DMS 273 treated with DMSO at 0.1 percent for 48 hours (cell line): ENCODE data around the gene PTDSS2.
"Not testable (repeated sequence)": the region's sequence is repeated elsewhere in the genome, so short reads cannot be mapped to it uniquely, and the experiment has no call there.

Experiments
- DNase-seq: peaks from one replicate; lab custom pipeline; 2025; lab: John Stamatoyannopoulos, UW

Gene PTDSS2

GRCh38 chr11:414318-414857 lies 35.7 kb upstream of the PTDSS2 start:
- DNase-seq: no peak

GRCh38 chr11:415640-416041 lies 34.4 kb upstream of the PTDSS2 start:
- no peak for DNase-seq

- no peak for DNase-seq
Measured at GRCh38 chr11:416051-416756, 33.9 kb upstream of the PTDSS2 start.

GRCh38 chr11:416757-417621 lies 33.1 kb upstream of the PTDSS2 start:
- no peak for DNase-seq

GRCh38 chr11:417652-418342 lies 32.3 kb upstream of the PTDSS2 start:
- no peak for DNase-seq

GRCh38 chr11:418343-419247 lies 31.5 kb upstream of the PTDSS2 start:
- no peak for DNase-seq

- no peak for DNase-seq
Measured at GRCh38 chr11:419248-420005, 30.7 kb upstream of the PTDSS2 start.

- DNase-seq: no peak
Measured at GRCh38 chr11:420054-420910, 29.8 kb upstream of the PTDSS2 start.

GRCh38 chr11:420911-421321 lies 29.2 kb upstream of the PTDSS2 start:
- DNase-seq: no peak

- no peak for DNase-seq
Measured at GRCh38 chr11:422249-422656, 27.8 kb upstream of the PTDSS2 start.

- DNase-seq: no peak
Measured at GRCh38 chr11:424232-424631, 25.8 kb upstream of the PTDSS2 start.

GRCh38 chr11:424766-425165 lies 25.3 kb upstream of the PTDSS2 start:
- DNase-seq: not testable (repeated sequence)

GRCh38 chr11:425301-425700 lies 24.8 kb upstream of the PTDSS2 start:
- no peak for DNase-seq

- no peak for DNase-seq
Measured at GRCh38 chr11:426851-427250, 23.2 kb upstream of the PTDSS2 start.

- DNase-seq: no peak
Measured at GRCh38 chr11:428295-428694, 21.8 kb upstream of the PTDSS2 start.

- DNase-seq: no peak
Measured at GRCh38 chr11:429391-429790, 20.7 kb upstream of the PTDSS2 start.

- no peak for DNase-seq
Measured at GRCh38 chr11:429931-430456, 20.1 kb upstream of the PTDSS2 start.

- no peak for DNase-seq
Measured at GRCh38 chr11:431921-432320, 18.2 kb upstream of the PTDSS2 start.

GRCh38 chr11:432501-433100 lies 17.5 kb upstream of the PTDSS2 start:
- DNase-seq: no peak
